GM18508 (cell line): Measurements from ENCODE around the gene SLC22A2.
"Not testable (repeated sequence)": the region's sequence is repeated elsewhere in the genome, so short reads cannot be mapped to it uniquely, and the experiment has no call there.

ENCODE experiments used
- ATAC-seq: cut with Tn5 transposase; IDR thresholded peaks from one replicate; pipeline ENCODE4 v1.9.1; 2021; ENCODE audit warnings: moderate number of reproducible peaks; ENCODE audit not compliant: insufficient read depth, unreplicated experiment

SLC22A2 gene

GRCh38 chr6:160252073-160252813 is 6.4 kb downstream of the SLC22A2 start:
- ATAC-seq, result no peak

GRCh38 chr6:160249671-160250070 is 8.9 kb downstream of the SLC22A2 start:
- ATAC-seq, result no peak

GRCh38 chr6:160248538-160248937 is 10.1 kb downstream of the SLC22A2 start:
- ATAC-seq, result peak; percentile 39

GRCh38 chr6:160247457-160247883 is 11.2 kb downstream of the SLC22A2 start:
- no peak for ATAC-seq

- ATAC-seq, result no peak
Observed at GRCh38 chr6:160240691-160241084, 17.9 kb downstream of the SLC22A2 start.

GRCh38 chr6:160239929-160240690 is 18.5 kb downstream of the SLC22A2 start:
- ATAC-seq, result no peak

GRCh38 chr6:160238761-160239751 is 19.6 kb downstream of the SLC22A2 start:
- ATAC-seq, result no peak

GRCh38 chr6:160238278-160238711 is 20.3 kb downstream of the SLC22A2 start:
- ATAC-seq, result no peak

- ATAC-seq, result not testable (repeated sequence)
Observed at GRCh38 chr6:160237597-160238275, 20.9 kb downstream of the SLC22A2 start.

GRCh38 chr6:160236235-160236872 is 22.3 kb downstream of the SLC22A2 start:
- not testable (repeated sequence) for ATAC-seq

GRCh38 chr6:160233950-160234640 is 24.5 kb downstream of the SLC22A2 start:
- ATAC-seq, result not testable (repeated sequence)

GRCh38 chr6:160227769-160228161 is 30.9 kb downstream of the SLC22A2 start:
- ATAC-seq, result no peak

- no peak for ATAC-seq
Observed at GRCh38 chr6:160227038-160227768, 31.4 kb downstream of the SLC22A2 start.

GRCh38 chr6:160226118-160226591 is 32.5 kb downstream of the SLC22A2 start:
- ATAC-seq, result no peak

- ATAC-seq, result no peak
Observed at GRCh38 chr6:160224639-160225237, 33.9 kb downstream of the SLC22A2 start.

- ATAC-seq, result no peak
Observed at GRCh38 chr6:160222491-160222890, 36.1 kb downstream of the SLC22A2 start.

GRCh38 chr6:160221918-160222317 is 36.7 kb downstream of the SLC22A2 start:
- no peak for ATAC-seq

GRCh38 chr6:160221423-160221822 is 37.2 kb downstream of the SLC22A2 start:
- ATAC-seq, result peak; percentile 89
